K562 (cell line): Measurements from ENCODE around the gene NUP88. TPM values are rescaled to one million over a fixed set of nuclear protein-coding genes. Genes with fewer than 3 reads are reported as not detected.

Experiments
- ATAC-seq: fragments of 200-7000 bp; cut with Tn5 transposase; 3 replicates; pipeline ENCODE4 v1.9.1; 2020; ENCODE audit warnings: moderate library complexity
- BruUV-seq: library from RNA; stranded (reverse); fragments of 400-500 nt; replicated peaks from 2 replicates; lab custom pipeline; 2021; lab: Mats Ljungman, UMichigan
- CTCF ChIA-PET: fragments of 300-600 bp; formaldehyde crosslinking; extraction: SDS; loops from one replicate; lab custom pipeline; 2021; ENCODE audit warnings: low intra/inter-chr PET ratio; lab: Yijun Ruan, JAX
- POLR2A ChIA-PET: fragments of 300-600, 350-650 bp; sonication (Branson Sonifier 250); formaldehyde crosslinking; extraction: SDS; loops from one replicate; lab custom pipeline; 2021; ENCODE audit warnings: antibody characterized with exemption, inconsistent platforms; lab: Yijun Ruan, JAX
- DNase-seq, 4 experiments: peaks; one replicate each; pipeline versions ENCODE4 v3.0.0 to v3.0.0-alpha.2; 2011 to 2018; ENCODE audit warnings: low spot score in 3 of 4, mixed read lengths in 3 of 4; ENCODE audit errors: extremely low read depth in 1 of 4
- FAIRE-seq: peaks from 2 replicates; lab custom pipeline; 2011; peaks lifted over from hg19 to GRCh38; lab: Jason Lieb, UNC
- H2AFZ ChIP-seq: 2 replicates; pipeline ENCODE4 v1.6.0; 2011; ENCODE audit warnings: low read depth, low read length, control low read depth, inconsistent platforms
- H3K27ac ChIP-seq: fragments of 200-600 bp; 3 replicates; pipeline ENCODE4 v1.8.0; 2011; ENCODE audit warnings: low read depth, mild to moderate bottlenecking, control low read depth, inconsistent platforms, low read length, moderate library complexity, mixed read lengths; ENCODE audit errors: extremely low read depth
- H3K27me3 ChIP-seq, 2 experiments: fragments of 300-600 bp in 1 of 2; 2 replicates in 1 of 2; 3 replicates in 1 of 2; pipeline versions ENCODE4 v1.6.0 to v1.8.0; 2011; ENCODE audit warnings: inconsistent platforms in 2 of 2, low read length in 2 of 2, mild to moderate bottlenecking in 1 of 2, mixed read lengths in 1 of 2, moderate library complexity in 1 of 2; ENCODE audit not compliant: control insufficient read depth in 2 of 2, insufficient read depth in 2 of 2
- H3K36me3 ChIP-seq: fragments of 300-600 bp; 3 replicates; pipeline ENCODE4 v1.8.0; 2011; ENCODE audit warnings: mild to moderate bottlenecking, low read length, inconsistent platforms; ENCODE audit not compliant: control insufficient read depth, insufficient read depth
- H3K4me1 ChIP-seq, 2 experiments: fragments of 200-600 bp in 1 of 2; replicated peaks in 1 of 2; 2 replicates in 1 of 2; 3 replicates in 1 of 2; pipeline versions ENCODE4 v1.5.1 to v1.8.0; 2011; ENCODE audit warnings: inconsistent platforms in 2 of 2, low read length in 2 of 2, mild to moderate bottlenecking in 1 of 2, mixed read lengths in 1 of 2, moderate library complexity in 1 of 2; ENCODE audit not compliant: control insufficient read depth in 2 of 2, insufficient read depth in 2 of 2
- H3K4me2 ChIP-seq: 2 replicates; pipeline ENCODE4 v1.6.1; 2011; ENCODE audit warnings: low read length, control low read depth, inconsistent platforms, mixed read lengths; ENCODE audit not compliant: insufficient read depth
- H3K4me3 ChIP-seq: fragments of 200-600 bp; sonication (generic), shearing (Covaris generic); 2 replicates; pipeline ENCODE4 v1.5.1; 2016; ENCODE audit warnings: control low read depth, inconsistent platforms
- H3K79me2 ChIP-seq: fragments of 200-600 bp; 3 replicates; pipeline ENCODE4 v1.8.0; 2011; ENCODE audit warnings: low read length, inconsistent platforms; ENCODE audit not compliant: control insufficient read depth, insufficient read depth
- H3K9ac ChIP-seq, 2 experiments: 2 replicates each; pipeline versions ENCODE4 v1.6.0 to v1.6.1; 2011; ENCODE audit warnings: low read depth in 2 of 2, low read length in 2 of 2, control low read depth in 1 of 2, inconsistent platforms in 1 of 2, mild to moderate bottlenecking in 1 of 2, mixed read lengths in 1 of 2; ENCODE audit not compliant: insufficient read depth in 1 of 2
- H3K9me1 ChIP-seq: one replicate; pipeline ENCODE4 v1.6.0; 2011; ENCODE audit warnings: inconsistent platforms, mild to moderate bottlenecking, low read length, moderate library complexity; ENCODE audit not compliant: control insufficient read depth, insufficient read depth
- H3K9me3 ChIP-seq: replicated peaks from 2 replicates; pipeline ENCODE4 v1.5.1; 2011; ENCODE audit warnings: low read depth, low read length, inconsistent platforms; ENCODE audit not compliant: control insufficient read depth, insufficient read depth
- H4K20me1 ChIP-seq: replicated peaks from 2 replicates; pipeline ENCODE4 v1.6.1; 2011; ENCODE audit warnings: low read length, inconsistent platforms, mixed read lengths; ENCODE audit not compliant: control insufficient read depth, insufficient read depth
- PBX2 ChIP-seq, 2 experiments: IDR thresholded peaks in 1 of 2; conservative IDR thresholded peaks in 1 of 2; 2 replicates each; pipeline ENCODE4 v1.6.1; 2016; ENCODE audit warnings: low read depth in 2 of 2, mild to moderate bottlenecking in 1 of 2, missing compliant biosample characterization in 1 of 2, missing genetic modification characterization in 1 of 2, moderate library complexity in 1 of 2
- RAD21 ChIP-seq, 2 experiments: fragments of 250-450 bp in 1 of 2; fragments of 450-650 bp in 1 of 2; sonication (Bioruptor Pico) in 1 of 2; formaldehyde crosslinking in 1 of 2; IDR thresholded peaks in 1 of 2; conservative IDR thresholded peaks in 1 of 2; 2 replicates each; pipeline versions ENCODE4 v1.4.0 to v1.8.0; 2020 to 2022; ENCODE audit warnings: mild to moderate bottlenecking in 2 of 2, moderate library complexity in 1 of 2
- RBBP5 ChIP-seq: fragments of 200-600 bp; sonication (generic); IDR thresholded peaks from 2 replicates; pipeline ENCODE4 v1.6.1; 2012; ENCODE audit warnings: borderline replicate concordance, mild to moderate bottlenecking, low read length, control low read depth, inconsistent platforms; ENCODE audit not compliant: insufficient read depth, poor library complexity, severe bottlenecking
- WGBS: fragments of 100-300 bp; shearing (Covaris generic); methylation state at CpG from one replicate; pipeline ENCODE4 v1.1.6; 2016; ENCODE audit warnings: low coverage, mixed read lengths; ENCODE audit not compliant: insufficient coverage; ENCODE audit errors: missing lambda C conversion rate; 5-methylcytosine and 5-hydroxymethylcytosine counted together
- in situ Hi-C: fragments of 300-500 bp; cut with MboI; formaldehyde crosslinking; loops from 4 replicates; pipeline ENCODE4 v1.15.0; 2018; ENCODE audit warnings: inconsistent platforms, mixed read lengths
- intact Hi-C: fragments of 100-400 bp; cut with micrococcal nuclease; formaldehyde crosslinking; loops from 2 replicates; pipeline ENCODE4 v1.14.2; 2022
- polyA plus RNA-seq, 8 experiments: library from polyadenylated mRNA; depleted of rRNA in 4 of 8; stranded (reverse) in 5 of 8; unstranded in 3 of 8; fragments of >200 nt; fragmentation: Nextera tagmentation in 2 of 8; fragmentation: Illumina TruSeq in 1 of 8; extraction: Ambion mirVana in 2 of 8; extraction: Trizol in 1 of 8; gene quantifications; 2 replicates each; pipeline versions ENCODE4 v1.2.1 to v1.2.3, GENCODE V29; 2011 to 2014; ENCODE audit warnings: inconsistent platforms in 1 of 8, missing spikeins in 1 of 8
- total RNA-seq, 7 experiments: library from RNA; depleted of rRNA in 6 of 7; stranded (reverse); fragments of >200 nt in 6 of 7; fragmentation: Illumina TruSeq in 2 of 7; extraction: Trizol in 2 of 7; gene quantifications; 2 replicates each; pipeline versions ENCODE4 v1.2.1 to v1.2.3, GENCODE V29; 2011 to 2021; ENCODE audit warnings: low replicate concordance in 1 of 7

The NUP88 gene
- total and polyA plus RNA-seq, 9 of the 15 experiments (the other 6 are each of a cell fraction or from before 2014, with no cell fraction given) = 59.9 to 160 (median 119) TPM

DNA sequence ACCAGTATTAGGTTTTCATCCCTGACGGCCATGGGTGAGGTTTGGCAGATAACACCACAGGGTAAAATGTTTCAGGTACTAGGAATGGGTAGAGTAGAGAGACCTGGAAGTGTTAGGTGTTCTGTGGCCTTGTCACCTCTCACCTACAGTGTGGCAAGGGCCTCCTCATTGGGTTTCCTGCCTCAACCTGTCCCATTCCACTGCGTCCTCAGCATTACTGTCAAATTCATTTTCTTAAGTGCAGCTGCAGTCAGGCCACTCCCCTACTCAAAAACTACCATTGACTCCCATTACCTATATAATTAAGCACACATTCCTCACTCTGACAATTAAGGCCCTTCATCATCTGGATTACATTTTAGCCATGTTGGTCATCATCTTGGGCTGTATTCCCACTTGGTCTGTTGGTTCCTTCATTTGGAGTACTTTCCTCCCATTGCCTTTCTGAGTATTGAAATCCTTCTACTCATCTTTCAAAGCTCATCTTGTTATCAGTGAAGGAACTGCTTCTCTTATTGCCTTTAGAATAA, 64.5 kb downstream of the NUP88 start:
- FAIRE-seq (no peak), ATAC-seq (no peak), DNase-seq (no peak)
- Histone ChIP-seq H3K4me2 (no peak overlapping the region), H3K36me3 (peaks cover 55% of the 10 kb centered on the region), H4K20me1 (no peaks in the 10 kb centered on the region), H3K9me3 (no peaks in the 10 kb centered on the region), H3K79me2 (no peaks in the 10 kb centered on the region), H3K27ac (no peak overlapping the region), H2AFZ (no peak overlapping the region), H3K9me1 (no peaks in the 10 kb centered on the region), H3K27me3 (no peaks in the 10 kb centered on the region), H3K9ac (no peak overlapping the region), H3K4me1 (no peaks in the 10 kb centered on the region), H3K4me3 (no peak overlapping the region)
- ChIA-PET POLR2A (no interaction called here), CTCF (no interaction called here)
- in situ Hi-C loops = no loop called here
- intact Hi-C loops = no loop called here
- BruUV-seq = no TSS peak
- 86% methylated on average over 2 of the region's 2 CpGs for WGBS
- TF ChIP-seq PBX2 (CRISPR knock-in tag; IDR thresholded peaks at IDR 0.05; ENCODE audit: low read depth) = no peak
- no peak for TF ChIP-seq PBX2 (tag; conservative IDR thresholded peaks at IDR 0.05; ENCODE audit: low read depth)
- TF ChIP-seq RBBP5 = no peak
- no peak for TF ChIP-seq RAD21 (CRISPR knock-in tag; conservative IDR thresholded peaks at IDR 0.05 in 1 of 2, IDR thresholded peaks at IDR 0.05 in 1 of 2)
